Measurements from ENCODE around the gene MTMR4.

DNA sequence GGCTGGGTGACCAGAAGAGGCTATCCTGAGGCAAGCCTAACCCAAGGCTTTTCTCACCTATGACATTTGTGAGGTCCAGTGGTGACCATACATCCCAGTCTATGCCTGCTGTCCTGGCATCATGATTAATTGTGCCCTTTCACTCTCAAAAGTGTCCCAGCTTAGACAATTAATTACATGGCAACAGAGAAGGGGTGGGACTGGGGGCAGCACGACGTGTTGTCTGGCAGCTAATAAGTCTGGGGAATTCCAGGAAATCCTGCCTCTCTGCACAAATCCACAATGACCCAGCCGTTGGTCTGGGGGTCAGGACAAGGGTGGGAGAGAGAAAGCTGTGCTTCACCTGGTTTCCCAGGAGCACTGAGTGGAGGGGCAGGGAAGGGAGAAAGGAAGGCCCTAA lies 14.0 kb upstream of the MTMR4 start:
- TF ChIP-seq, protein P1, sequence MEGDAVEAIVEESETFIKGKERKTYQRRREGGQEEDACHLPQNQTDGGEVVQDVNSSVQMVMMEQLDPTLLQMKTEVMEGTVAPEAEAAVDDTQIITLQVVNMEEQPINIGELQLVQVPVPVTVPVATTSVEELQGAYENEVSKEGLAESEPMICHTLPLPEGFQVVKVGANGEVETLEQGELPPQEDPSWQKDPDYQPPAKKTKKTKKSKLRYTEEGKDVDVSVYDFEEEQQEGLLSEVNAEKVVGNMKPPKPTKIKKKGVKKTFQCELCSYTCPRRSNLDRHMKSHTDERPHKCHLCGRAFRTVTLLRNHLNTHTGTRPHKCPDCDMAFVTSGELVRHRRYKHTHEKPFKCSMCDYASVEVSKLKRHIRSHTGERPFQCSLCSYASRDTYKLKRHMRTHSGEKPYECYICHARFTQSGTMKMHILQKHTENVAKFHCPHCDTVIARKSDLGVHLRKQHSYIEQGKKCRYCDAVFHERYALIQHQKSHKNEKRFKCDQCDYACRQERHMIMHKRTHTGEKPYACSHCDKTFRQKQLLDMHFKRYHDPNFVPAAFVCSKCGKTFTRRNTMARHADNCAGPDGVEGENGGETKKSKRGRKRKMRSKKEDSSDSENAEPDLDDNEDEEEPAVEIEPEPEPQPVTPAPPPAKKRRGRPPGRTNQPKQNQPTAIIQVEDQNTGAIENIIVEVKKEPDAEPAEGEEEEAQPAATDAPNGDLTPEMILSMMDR (IDR thresholded peaks at IDR 0.05), result no peak
- TF ChIP-seq EP300 (IDR thresholded peaks at IDR 0.05) (no peak), POLR2A (IDR thresholded peaks at IDR 0.05) (no peak)

All from tibial nerve (tissue), 4 donors.